Activated naive CD8-positive, alpha-beta T cell (primary cell): Measurements from ENCODE around the gene TMEM201.
"Not testable (repeated sequence)": the region's sequence is repeated elsewhere in the genome, so short reads cannot be mapped to it uniquely, and the experiment has no call there.

Experiments
- H3K27ac Mint-ChIP-seq: one replicate; pipeline ENCODE4 v1.8.0; 2021; ENCODE audit warnings: mixed read lengths
- H3K27me3 Mint-ChIP-seq: one replicate; pipeline ENCODE4 v1.8.0; 2021; ENCODE audit warnings: mixed read lengths
- H3K36me3 Mint-ChIP-seq: one replicate; pipeline ENCODE4 v1.8.0; 2021; ENCODE audit warnings: mixed read lengths
- H3K4me1 Mint-ChIP-seq: one replicate; pipeline ENCODE4 v1.8.0; 2021; ENCODE audit warnings: low read depth, mixed read lengths
- H3K4me3 Mint-ChIP-seq: one replicate; pipeline ENCODE4 v1.8.0; 2021; ENCODE audit warnings: mild to moderate bottlenecking, mixed read lengths
- H3K9me3 Mint-ChIP-seq: one replicate; pipeline ENCODE4 v1.8.0; 2021; ENCODE audit warnings: low read depth, mixed read lengths

TMEM201 gene

DNA sequence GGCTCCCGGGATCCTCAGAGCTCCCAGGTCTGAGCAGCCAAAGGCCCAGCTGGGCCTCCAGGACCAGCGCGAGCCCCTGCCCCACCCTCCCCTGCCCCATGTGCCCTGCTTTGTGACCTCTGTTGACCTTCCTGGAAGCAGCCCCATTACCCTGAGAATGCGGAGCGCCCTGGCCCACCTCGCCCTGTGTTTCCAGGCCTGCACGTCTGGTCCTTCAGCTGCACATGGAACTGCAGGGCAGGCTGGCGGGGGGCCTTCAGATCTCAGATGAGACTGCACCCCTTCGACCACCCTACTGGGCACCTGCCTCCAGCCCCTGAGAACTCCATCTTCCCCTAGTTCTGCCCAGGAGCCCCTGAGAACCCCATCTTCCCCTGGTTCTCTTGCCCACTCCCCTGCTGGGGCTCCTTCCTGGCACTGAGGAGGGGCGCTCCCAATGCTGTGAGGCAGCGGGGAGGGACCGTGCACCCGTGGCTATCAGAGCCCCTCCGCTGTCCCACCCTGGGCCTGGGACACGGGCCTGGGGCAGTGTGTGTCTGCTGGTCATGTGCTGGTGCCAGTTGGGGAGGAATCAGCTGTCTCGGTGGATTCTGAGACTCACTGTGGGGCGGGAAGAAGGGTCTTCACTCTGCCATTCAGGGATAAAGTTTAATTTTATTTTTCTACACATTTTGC is 25.1 kb downstream of the TMEM201 start:
- Mint-ChIP-seq H3K27ac (no peak overlapping the region), H3K4me1 (no peaks in the 10 kb centered on the region), H3K27me3 (no peaks in the 10 kb centered on the region), H3K4me3 (no peak overlapping the region), H3K36me3 (no peaks in the 10 kb centered on the region), H3K9me3 (no peaks in the 10 kb centered on the region)

GRCh38 chr1:9615316-9616063 is 26.8 kb downstream of the TMEM201 start:
- H3K27ac Mint-ChIP-seq = no peak overlapping the region
- no peaks in the 10 kb centered on the region for H3K36me3 Mint-ChIP-seq
- H3K9me3 Mint-ChIP-seq = no peaks in the 10 kb centered on the region
- no peak overlapping the region for H3K4me3 Mint-ChIP-seq
- no peaks in the 10 kb centered on the region for H3K27me3 Mint-ChIP-seq
- H3K4me1 Mint-ChIP-seq = no peaks in the 10 kb centered on the region

- H3K4me3 Mint-ChIP-seq = no peak overlapping the region
- H3K36me3 Mint-ChIP-seq = no peaks in the 10 kb centered on the region
- H3K4me1 Mint-ChIP-seq = no peaks in the 10 kb centered on the region
- no peaks in the 10 kb centered on the region for H3K9me3 Mint-ChIP-seq
- no peak overlapping the region for H3K27ac Mint-ChIP-seq
- no peaks in the 10 kb centered on the region for H3K27me3 Mint-ChIP-seq
These were observed 30.4 kb downstream of the TMEM201 start for GRCh38 chr1:9618909-9619679.

GRCh38 chr1:9621032-9621431 is 32.3 kb downstream of the TMEM201 start:
- Mint-ChIP-seq H3K4me3 (no peak overlapping the region), H3K9me3 (no peaks in the 10 kb centered on the region), H3K36me3 (no peaks in the 10 kb centered on the region), H3K27ac (no peak overlapping the region), H3K27me3 (no peaks in the 10 kb centered on the region), H3K4me1 (peaks cover 2% of the 10 kb centered on the region)

DNA sequence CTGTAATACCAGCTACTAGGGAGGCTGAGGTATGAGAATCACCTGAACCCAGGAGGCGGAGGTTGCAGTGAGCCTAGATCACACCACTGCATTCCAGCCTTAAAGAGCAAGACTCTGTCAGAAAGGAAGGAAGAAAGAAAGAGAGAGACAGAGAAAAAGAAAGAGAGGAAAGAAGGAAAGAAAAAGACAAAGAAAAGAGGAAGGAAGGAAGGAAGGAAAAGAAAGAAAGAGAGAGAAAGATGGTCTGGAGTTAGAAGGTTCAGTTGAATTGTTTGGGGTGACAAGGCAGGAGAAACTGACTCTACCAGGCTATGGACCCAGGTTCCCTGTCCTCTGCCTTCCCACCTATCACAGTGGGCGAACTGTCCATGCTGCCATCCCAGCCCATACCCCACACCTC is 35.4 kb downstream of the TMEM201 start:
- Mint-ChIP-seq H3K4me3 (no peak overlapping the region), H3K27me3 (no peaks in the 10 kb centered on the region), H3K27ac (no peak overlapping the region), H3K36me3 (no peaks in the 10 kb centered on the region), H3K4me1 (peaks cover 23% of the 10 kb centered on the region), H3K9me3 (no peaks in the 10 kb centered on the region)

DNA sequence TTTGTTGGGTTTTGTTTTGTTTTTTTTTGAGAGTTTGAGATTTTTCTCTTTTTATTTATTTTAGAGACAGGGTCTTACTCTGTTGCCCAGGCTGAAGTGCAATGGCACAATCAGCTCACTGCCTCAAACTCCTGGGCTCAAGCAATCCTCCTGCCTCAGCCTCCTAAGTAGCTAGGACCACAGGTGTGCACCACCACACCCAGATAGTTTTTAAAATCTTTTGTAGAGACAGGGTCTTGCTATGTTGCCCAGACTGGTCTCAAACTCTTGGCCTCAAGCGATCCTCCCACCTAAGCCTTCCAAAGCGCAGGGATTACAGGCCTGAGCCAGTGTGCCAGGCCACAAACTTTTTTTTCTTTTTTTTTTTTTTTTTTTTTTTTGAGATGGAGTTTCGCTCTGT is 36.3 kb downstream of the TMEM201 start:
- not testable (repeated sequence) for H3K27ac Mint-ChIP-seq

DNA sequence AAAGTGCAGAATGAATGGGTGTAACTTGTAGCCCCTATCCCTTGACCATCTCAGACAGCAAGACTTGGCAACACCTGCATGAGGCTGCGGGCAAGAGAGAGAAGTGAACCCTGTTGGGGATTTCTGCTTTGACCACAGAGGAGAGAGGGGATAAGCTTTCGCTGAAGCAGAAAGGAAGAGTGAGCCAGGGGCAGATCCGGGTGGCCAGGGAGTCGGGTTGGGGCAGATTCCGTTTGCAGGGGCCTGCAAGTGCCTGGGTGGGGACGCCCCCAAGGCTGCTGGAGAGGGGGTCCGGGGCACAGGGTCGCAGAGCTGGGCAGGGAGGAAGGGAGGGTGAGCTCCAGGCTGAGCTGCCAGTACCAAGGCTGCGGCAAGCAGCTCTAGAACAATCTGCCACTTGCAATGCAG is 37.5 kb downstream of the TMEM201 start:
- H3K36me3 Mint-ChIP-seq = peaks cover 3% of the 10 kb centered on the region
- H3K4me3 Mint-ChIP-seq = peak overlapping the region; percentile 99
- H3K4me1 Mint-ChIP-seq = peaks cover 38% of the 10 kb centered on the region

More for the DNA sequence above, 36.3 kb downstream of the TMEM201 start:
- H3K4me1 Mint-ChIP-seq = peaks cover 28% of the 10 kb centered on the region
- not testable (repeated sequence) for H3K36me3 Mint-ChIP-seq, H3K9me3 Mint-ChIP-seq, H3K4me3 Mint-ChIP-seq, H3K27me3 Mint-ChIP-seq

DNA sequence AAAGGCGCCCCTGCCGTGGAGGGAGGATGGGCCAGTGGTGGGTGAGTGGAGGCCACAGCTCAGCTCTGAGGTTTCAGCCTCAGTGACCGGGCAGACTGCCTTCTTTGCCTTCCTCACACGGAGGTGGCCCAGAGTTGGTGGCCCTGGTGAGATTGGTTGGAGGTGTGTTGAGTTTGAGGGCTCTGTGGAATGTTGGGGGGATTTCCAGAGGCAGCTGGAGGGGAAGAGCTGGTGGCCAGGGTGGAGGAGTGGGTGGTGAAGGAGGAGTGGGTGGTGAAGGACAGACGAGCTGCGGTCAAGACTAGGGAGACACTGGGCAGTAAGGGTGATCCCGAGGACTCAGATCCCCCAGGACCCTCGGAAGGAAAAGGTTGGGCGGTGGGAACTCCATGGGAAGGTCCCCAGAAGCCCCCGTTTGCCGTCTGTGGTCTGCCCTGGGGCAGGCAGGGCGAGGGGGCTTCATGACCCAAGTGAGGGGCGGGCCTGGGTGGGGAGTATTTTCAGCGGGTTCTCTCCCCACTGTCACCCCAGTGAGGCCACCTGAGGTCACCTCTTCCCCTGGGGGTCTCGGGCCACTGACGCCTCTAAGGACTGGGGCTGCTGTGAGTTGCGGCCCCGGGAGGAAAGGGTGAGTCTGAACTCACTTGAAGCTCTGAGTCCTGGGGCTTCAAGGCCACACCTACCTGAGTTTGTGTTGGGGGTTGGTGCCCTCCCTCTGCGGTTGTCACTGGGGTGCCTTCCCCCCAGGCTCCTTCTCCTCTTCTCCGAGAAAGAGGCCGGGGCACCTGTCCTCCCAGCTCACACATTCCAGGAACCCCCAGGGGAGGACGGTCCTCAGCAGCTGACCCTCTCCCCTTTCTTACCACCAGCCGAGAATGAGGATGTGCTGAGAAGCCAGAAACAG is 40.1 kb downstream of the TMEM201 start:
- peak overlapping the region; percentile 99 for H3K4me3 Mint-ChIP-seq
- peaks cover 61% of the 10 kb centered on the region for H3K4me1 Mint-ChIP-seq
- peaks cover 3% of the 10 kb centered on the region for H3K36me3 Mint-ChIP-seq
- H3K27ac Mint-ChIP-seq = peak overlapping the region; percentile 98
- no peaks in the 10 kb centered on the region for H3K9me3 Mint-ChIP-seq
- no peaks in the 10 kb centered on the region for H3K27me3 Mint-ChIP-seq

More for the DNA sequence above, 37.5 kb downstream of the TMEM201 start:
- Mint-ChIP-seq H3K27ac (peak overlapping the region; percentile 68), H3K9me3 (no peaks in the 10 kb centered on the region), H3K27me3 (no peaks in the 10 kb centered on the region)

DNA sequence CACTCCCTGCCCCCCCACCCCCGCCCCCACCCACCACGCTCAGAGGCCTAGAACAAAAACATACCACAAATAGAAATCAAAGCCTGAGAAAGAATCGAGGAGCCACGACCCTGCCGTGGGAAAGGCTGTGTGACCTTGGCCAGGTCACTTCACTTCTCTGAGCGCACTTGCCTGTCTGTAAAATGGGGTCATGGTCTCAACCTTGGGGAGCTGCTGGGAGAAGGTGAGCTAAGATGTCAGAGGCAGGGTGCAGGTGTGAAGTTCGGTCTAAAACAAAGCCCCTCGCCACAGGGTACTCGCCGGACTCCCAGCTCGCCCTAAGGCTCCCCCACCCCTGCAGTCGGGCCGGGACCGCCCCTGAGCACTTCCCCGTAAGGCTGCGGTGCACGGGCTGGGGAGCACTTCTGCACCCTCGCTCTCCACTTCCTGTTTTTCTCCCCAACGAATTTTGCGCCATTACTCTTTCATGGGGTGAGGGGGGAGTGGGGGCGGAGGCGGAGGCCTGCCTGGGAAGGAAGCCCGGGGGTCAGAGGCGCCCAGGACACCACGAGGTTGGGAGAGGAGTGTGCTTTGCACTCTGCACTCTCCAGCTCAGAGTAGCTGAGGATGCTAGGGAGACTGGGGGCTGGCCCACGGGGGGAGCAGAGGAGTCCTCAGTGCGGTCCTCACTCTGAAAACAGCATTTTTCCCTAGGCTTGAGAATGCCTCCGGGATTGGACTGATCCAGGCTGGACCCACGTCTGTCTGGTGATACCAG is 40.9 kb downstream of the TMEM201 start:
- peaks cover 3% of the 10 kb centered on the region for H3K36me3 Mint-ChIP-seq
- H3K4me1 Mint-ChIP-seq = peaks cover 70% of the 10 kb centered on the region
- H3K27ac Mint-ChIP-seq = peak overlapping the region; percentile 98
- H3K4me3 Mint-ChIP-seq = peak overlapping the region; percentile 99
- no peaks in the 10 kb centered on the region for H3K9me3 Mint-ChIP-seq
- no peaks in the 10 kb centered on the region for H3K27me3 Mint-ChIP-seq

- Mint-ChIP-seq H3K9me3 (no peaks in the 10 kb centered on the region), H3K4me3 (peak overlapping the region; percentile 99), H3K4me1 (peaks cover 79% of the 10 kb centered on the region), H3K27ac (peak overlapping the region; percentile 98), H3K27me3 (no peaks in the 10 kb centered on the region), H3K36me3 (peaks cover 5% of the 10 kb centered on the region)
These were observed 41.8 kb downstream of the TMEM201 start for GRCh38 chr1:9630331-9631111.

DNA sequence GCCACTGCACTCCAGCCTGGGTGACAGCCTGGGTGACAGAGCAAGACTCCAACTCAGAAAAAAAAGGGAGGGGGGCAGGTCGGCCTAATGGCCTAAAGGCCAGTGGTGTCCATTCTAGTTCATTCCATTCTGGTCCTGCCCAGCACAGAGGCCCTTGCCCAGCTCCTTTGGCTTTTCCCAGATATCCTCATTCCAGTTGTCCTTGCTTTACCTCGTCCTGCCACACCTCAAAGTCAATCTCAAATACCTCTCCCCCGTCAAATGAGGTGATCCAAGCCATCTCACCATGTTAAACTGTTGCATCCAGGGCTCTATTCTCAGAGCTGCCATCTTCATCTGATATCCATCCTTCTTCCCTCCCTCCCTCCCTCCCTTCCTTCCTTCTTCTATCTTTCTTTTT is 42.9 kb downstream of the TMEM201 start:
- Mint-ChIP-seq H3K4me3 (peak overlapping the region; percentile 99), H3K27me3 (no peaks in the 10 kb centered on the region), H3K9me3 (no peaks in the 10 kb centered on the region), H3K36me3 (peaks cover 6% of the 10 kb centered on the region), H3K4me1 (peaks cover 81% of the 10 kb centered on the region), H3K27ac (peak overlapping the region; percentile 98)

- Mint-ChIP-seq H3K27me3 (no peaks in the 10 kb centered on the region), H3K9me3 (no peaks in the 10 kb centered on the region), H3K4me3 (peak overlapping the region; percentile 72), H3K36me3 (peaks cover 11% of the 10 kb centered on the region), H3K27ac (peak overlapping the region; percentile 98), H3K4me1 (peaks cover 79% of the 10 kb centered on the region)
These were observed 44.8 kb downstream of the TMEM201 start for GRCh38 chr1:9633493-9633892.

DNA sequence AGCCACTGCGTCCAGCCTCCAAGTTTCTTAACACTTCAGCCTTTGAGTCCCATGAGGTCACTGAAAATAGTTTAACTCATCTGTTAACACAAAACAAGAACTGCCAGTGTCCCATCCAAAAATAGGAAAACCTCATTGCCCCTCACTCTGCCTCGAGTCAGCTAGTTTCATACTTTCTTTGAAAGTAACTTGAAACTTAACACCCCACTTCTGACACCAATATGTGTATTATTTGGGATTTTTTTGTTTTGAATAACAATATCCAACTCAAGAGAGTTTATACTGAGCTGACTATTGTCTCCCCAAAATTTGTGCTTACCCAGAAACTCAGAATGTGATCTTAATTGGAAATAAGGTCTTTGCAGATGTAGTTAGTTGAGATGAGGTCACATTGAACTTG is 45.9 kb downstream of the TMEM201 start:
- H3K36me3 Mint-ChIP-seq = peaks cover 14% of the 10 kb centered on the region
- peaks cover 84% of the 10 kb centered on the region for H3K4me1 Mint-ChIP-seq
- peak overlapping the region; percentile 98 for H3K27ac Mint-ChIP-seq
- no peaks in the 10 kb centered on the region for H3K27me3 Mint-ChIP-seq
- no peaks in the 10 kb centered on the region for H3K9me3 Mint-ChIP-seq
- H3K4me3 Mint-ChIP-seq = peak overlapping the region; percentile 72
